GM15510 (cell line): ENCODE measurements around the gene TRIM59.

ENCODE experiments used
- POLR2A ChIP-seq: IDR thresholded peaks from 3 replicates; pipeline ENCODE4 v1.6.1; 2011; ENCODE audit warnings: borderline replicate concordance; ENCODE audit not compliant: insufficient read length; ENCODE audit errors: extremely low read depth

Gene TRIM59

GRCh38 chr3:160449636-160450598 lies at the start of gene TRIM59:
Gene TRIM59, minus strand, starts transcription at chr3:160449786. Its CDS starts 10,603 bp downstream, at chr3:160439183.
- TF ChIP-seq POLR2A = peak; percentile 87

- no peak for TF ChIP-seq POLR2A
Observed at GRCh38 chr3:160498202-160498601, 48.6 kb upstream of the TRIM59 start.

GRCh38 chr3:160490166-160490565 lies 40.6 kb upstream of the TRIM59 start:
- TF ChIP-seq POLR2A = no peak

- no peak for TF ChIP-seq POLR2A
Observed at GRCh38 chr3:160486459-160486869, 36.9 kb upstream of the TRIM59 start.

- TF ChIP-seq POLR2A = no peak
Observed at GRCh38 chr3:160482796-160483195, 33.2 kb upstream of the TRIM59 start.

GRCh38 chr3:160481856-160482255 lies 32.3 kb upstream of the TRIM59 start:
- TF ChIP-seq POLR2A = no peak

GRCh38 chr3:160480931-160481330 lies 31.3 kb upstream of the TRIM59 start:
- no peak for TF ChIP-seq POLR2A

- no peak for TF ChIP-seq POLR2A
Observed at GRCh38 chr3:160479376-160479775, 29.8 kb upstream of the TRIM59 start.

- TF ChIP-seq POLR2A = no peak
Observed at GRCh38 chr3:160478338-160478737, 28.8 kb upstream of the TRIM59 start.

- TF ChIP-seq POLR2A = no peak
Observed at GRCh38 chr3:160477750-160478149, 28.2 kb upstream of the TRIM59 start.

- no peak for TF ChIP-seq POLR2A
Observed at GRCh38 chr3:160475884-160476283, 26.3 kb upstream of the TRIM59 start.

GRCh38 chr3:160475153-160475552 lies 25.6 kb upstream of the TRIM59 start:
- TF ChIP-seq POLR2A = no peak

GRCh38 chr3:160474416-160474838 lies 24.8 kb upstream of the TRIM59 start:
- no peak for TF ChIP-seq POLR2A

- no peak for TF ChIP-seq POLR2A
Observed at GRCh38 chr3:160473978-160474377, 24.4 kb upstream of the TRIM59 start.

- TF ChIP-seq POLR2A = no peak
Observed at GRCh38 chr3:160473221-160473620, 23.6 kb upstream of the TRIM59 start.

- no peak for TF ChIP-seq POLR2A
Observed at GRCh38 chr3:160472344-160472743, 22.8 kb upstream of the TRIM59 start.
